Lower leg skin (tissue), 4 donors: ENCODE data around the gene RFK. TPM values are rescaled to one million over a fixed set of nuclear protein-coding genes. Genes with fewer than 3 reads are reported as not detected.

Experiments used
- DNase-seq, 2 donors: peaks; one replicate each; pipeline ENCODE4 v3.0.0-alpha.2; 2019; ENCODE audit warnings: low spot score in 2 of 2
- H3K4me3 ChIP-seq: fragments of 200-600 bp; sonication (generic); 2 replicates; pipeline ENCODE4 v1.5.1; 2017; ENCODE audit warnings: mild to moderate bottlenecking, low read depth; ENCODE audit not compliant: poor library complexity, severe bottlenecking
- CTCF ChIP-seq, 3 donors: fragments of 450-650 bp; IDR thresholded peaks; one replicate each; pipeline ENCODE4 v1.5.1; 2016; ENCODE audit warnings: antibody characterized with exemption in 3 of 3, mild to moderate bottlenecking in 3 of 3, moderate library complexity in 2 of 3
- POLR2A ChIP-seq, 2 donors: fragments of 450-650 bp; IDR thresholded peaks; one replicate each; pipeline ENCODE4 v1.6.1; 2016 to 2017; ENCODE audit warnings: antibody characterized with exemption in 2 of 2, mild to moderate bottlenecking in 1 of 2, moderate library complexity in 1 of 2
- WGBS, 2 donors: methylation state at CpG; one replicate each; pipeline ENCODE4 v1.1.5; 2018; 5-methylcytosine and 5-hydroxymethylcytosine counted together
- intact Hi-C: fragments of 100-400 bp; cut with DNase I; formaldehyde crosslinking; loops from one replicate; pipeline ENCODE4 v1.15.0; 2023; ENCODE audit warnings: low total_unique reads
- total RNA-seq, 4 donors: library from RNA; depleted of rRNA; stranded (reverse); fragments of >200 nt; gene quantifications; one replicate each; pipeline ENCODE4 v1.1.0, GENCODE V29; 2016

The RFK gene
- total RNA-seq, 4 donors from 2014 or later: 10.8 to 20.4 (median 14.1) TPM

DNA sequence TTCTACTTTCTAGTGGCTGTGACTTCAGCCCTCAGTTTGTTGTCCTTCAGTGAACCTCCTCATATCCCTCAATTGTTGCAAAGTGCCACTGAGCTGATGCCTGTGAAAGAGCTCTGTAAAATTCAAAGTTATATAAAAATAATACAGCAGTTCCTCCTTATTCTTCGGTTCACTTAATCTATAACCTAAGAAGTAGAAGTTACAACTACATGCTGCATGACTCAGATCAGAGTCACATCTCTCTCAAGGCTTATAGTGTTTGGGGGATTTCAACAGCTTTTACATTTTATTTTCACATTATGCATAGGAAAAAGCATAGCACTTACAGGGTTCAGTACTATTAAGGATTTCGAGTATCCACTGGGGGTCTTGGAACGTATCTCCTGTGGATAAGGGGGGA, 39.6 kb upstream of the RFK start:
- TF ChIP-seq CTCF (IDR thresholded peaks at IDR 0.05): no peak
- TF ChIP-seq POLR2A (IDR thresholded peaks at IDR 0.05): no peak
- DNase-seq: no peak
- 83 to 88% methylated on average over 3 of the region's 3 CpGs for WGBS, 2 donors
- H3K4me3 ChIP-seq: no peak overlapping the region
- intact Hi-C loops: no loop called here

DNA sequence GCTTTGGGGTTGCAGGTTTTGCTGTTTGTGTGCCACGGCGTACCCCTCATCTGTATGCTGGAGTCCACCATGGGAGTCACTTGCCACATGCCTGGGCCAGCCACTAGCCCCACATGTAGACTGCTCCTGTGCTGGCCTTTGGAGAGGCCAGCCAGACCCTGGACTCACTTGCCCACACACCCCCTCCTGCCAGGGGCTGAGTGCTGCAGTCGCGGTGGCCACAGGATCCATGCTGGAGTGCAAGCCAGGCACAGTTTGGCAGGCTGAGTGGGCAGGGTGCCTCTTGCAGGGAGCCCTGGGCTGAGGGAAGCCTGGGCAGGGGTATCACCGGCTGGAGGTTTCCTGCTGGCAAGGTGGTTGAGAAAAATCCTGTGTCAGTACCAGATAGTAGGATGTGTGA, 39.2 kb upstream of the RFK start:
- no peak overlapping the region for H3K4me3 ChIP-seq
- no peak for TF ChIP-seq CTCF (IDR thresholded peaks at IDR 0.05)
- TF ChIP-seq POLR2A (IDR thresholded peaks at IDR 0.05): no peak
- intact Hi-C loops: no loop called here
- WGBS, 2 donors: 87 to 88% methylated on average over 5 of the region's 5 CpGs
- DNase-seq: no peak

DNA sequence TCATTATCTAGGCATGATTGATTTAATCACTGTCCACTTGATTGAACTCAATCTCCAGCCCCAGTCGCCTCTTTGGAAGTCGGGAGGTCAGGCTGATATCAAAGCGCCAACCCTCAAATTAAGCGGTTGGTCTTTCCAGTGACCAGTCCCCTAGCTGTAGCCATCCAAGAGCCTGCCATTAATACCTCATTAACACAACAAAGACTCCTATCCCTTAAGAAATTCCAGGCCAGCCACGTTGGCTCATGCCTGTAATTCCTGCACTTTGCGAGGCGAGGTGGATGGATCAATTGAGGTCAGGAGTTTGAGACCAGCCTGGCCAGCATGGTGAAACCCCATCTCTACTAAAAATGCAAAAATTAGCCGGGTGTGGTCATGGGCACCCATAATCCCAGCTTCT, 37.4 kb upstream of the RFK start:
- no peak overlapping the region for H3K4me3 ChIP-seq
- intact Hi-C loops: no loop called here
- TF ChIP-seq CTCF (IDR thresholded peaks at IDR 0.05) (no peak), POLR2A (IDR thresholded peaks at IDR 0.05) (no peak)
- 78 to 83% methylated on average over 8 of the region's 8 CpGs for WGBS, 2 donors
- DNase-seq: peak in 1 of 2 donors; percentile 37

- TF ChIP-seq POLR2A (IDR thresholded peaks at IDR 0.05): no peak
- no peak for TF ChIP-seq CTCF (IDR thresholded peaks at IDR 0.05)
- no peak for DNase-seq
- no peak overlapping the region for H3K4me3 ChIP-seq
- WGBS, 2 donors: 84 to 88% methylated on average over 7 of the region's 7 CpGs
- intact Hi-C loops: loop anchor here (5.0 kb wide), 1 partner anchor 595 kb away; no protein-coding TSS in a partner anchor
These were observed 32.7 kb upstream of the RFK start for GRCh38 chr9:76426807-76427419.

- H3K4me3 ChIP-seq: no peak overlapping the region
- WGBS, 2 donors: 86% methylated on average over 8 of the region's 8 CpGs
- intact Hi-C loops: loop anchor here (5.0 kb wide), 1 partner anchor 594 kb away; no protein-coding TSS in a partner anchor
- no peak for TF ChIP-seq POLR2A (IDR thresholded peaks at IDR 0.05)
- no peak for TF ChIP-seq CTCF (IDR thresholded peaks at IDR 0.05)
- no peak for DNase-seq
These were observed 31.6 kb upstream of the RFK start for GRCh38 chr9:76425677-76426453.
